GM21447 (cell line): ENCODE measurements around the gene GRAMD1B.

Source experiments
- ATAC-seq: cut with Tn5 transposase; IDR thresholded peaks from one replicate; pipeline ENCODE4 v1.9.1; 2021; ENCODE audit not compliant: unreplicated experiment

GRAMD1B gene

DNA sequence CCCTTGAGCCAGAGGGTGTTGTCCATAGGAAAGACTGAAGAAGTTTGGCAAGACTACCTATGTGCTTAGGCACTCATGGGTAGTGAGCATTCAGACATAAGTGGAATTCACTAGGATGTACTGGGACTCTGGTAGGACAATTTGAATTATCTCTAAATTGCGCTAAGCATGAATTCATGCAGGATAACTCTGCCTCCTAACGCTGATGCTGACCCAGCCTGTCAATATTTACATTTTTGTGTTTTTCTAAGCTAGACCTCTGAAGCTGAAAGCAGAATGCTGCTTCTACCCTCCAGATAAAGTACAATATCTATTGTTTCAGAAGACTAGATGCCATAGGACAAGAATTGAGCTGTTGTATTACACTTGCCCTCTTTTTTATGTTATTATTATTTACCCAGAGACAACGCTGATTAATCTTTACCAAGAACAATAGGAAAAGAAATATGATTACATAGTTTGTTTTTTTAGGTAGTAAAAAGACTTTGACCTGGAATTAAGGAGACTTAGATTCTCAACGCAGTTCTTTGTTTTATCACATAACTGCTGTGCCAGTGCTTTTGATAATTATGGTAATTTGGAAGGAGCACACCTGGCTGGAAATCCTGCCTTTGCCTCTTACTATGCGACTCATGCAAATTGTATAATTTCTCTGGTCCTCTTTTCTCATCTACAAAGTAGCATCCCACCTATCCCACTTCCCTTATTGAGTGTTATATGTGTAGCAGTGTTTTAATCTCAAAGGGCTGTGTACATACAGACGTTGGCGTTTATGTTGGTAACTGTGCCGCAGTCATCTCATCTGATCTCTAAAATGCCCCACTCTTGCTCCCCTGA lies 21.2 kb upstream of the GRAMD1B start:
- ATAC-seq = no peak

DNA sequence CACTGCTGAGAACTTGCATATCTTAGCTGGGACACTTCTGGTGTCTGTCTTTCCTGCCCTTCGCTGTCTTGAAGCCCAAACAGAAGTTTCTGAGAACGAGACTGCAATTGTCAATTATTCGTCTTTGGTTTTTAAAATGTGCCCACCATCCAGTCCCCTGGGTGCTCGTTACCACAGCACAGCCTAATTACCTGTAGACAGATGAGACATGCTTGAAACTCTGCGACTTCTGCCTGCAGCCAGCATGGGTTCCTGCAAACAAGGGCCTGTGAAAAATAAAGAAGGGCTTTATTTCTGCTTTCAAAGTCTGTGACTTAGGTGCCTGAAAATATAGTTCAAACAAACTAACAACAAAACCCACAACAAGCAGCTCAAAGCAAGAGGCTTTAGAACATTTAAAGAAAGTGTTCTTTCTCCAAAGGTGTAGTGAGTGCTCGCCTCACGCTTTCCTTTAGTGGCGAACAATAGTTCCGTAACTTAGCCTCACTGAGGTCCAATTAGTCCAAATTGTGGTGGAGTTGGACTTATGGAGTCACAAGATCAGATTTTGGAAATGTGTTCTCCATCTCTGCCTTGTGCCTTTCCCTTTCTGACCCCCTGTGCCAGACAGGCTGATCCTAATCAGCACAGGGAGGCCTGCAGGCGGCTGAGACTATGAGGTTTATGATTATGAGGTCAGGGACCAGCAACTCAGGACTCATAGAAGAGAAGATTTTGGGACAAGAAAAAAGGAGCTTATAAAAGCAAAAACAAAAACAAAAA lies 20.4 kb upstream of the GRAMD1B start:
- ATAC-seq = no peak

DNA sequence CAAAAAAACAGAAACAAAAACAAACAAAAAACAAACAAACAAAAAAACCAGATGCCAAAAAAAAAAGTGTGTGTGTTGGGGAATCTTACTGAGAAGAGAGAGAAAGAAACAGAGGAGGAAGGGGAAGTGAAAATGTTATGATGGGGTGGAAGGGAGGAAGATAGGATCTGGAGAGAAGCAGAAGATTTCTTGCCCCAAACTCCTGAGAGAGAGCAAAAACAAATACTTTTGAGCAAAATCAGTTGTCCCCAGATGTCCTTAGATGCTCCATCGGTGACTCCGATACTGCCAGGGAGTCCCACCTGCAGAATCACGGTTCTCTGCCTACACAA lies 19.9 kb upstream of the GRAMD1B start:
- ATAC-seq = no peak

DNA sequence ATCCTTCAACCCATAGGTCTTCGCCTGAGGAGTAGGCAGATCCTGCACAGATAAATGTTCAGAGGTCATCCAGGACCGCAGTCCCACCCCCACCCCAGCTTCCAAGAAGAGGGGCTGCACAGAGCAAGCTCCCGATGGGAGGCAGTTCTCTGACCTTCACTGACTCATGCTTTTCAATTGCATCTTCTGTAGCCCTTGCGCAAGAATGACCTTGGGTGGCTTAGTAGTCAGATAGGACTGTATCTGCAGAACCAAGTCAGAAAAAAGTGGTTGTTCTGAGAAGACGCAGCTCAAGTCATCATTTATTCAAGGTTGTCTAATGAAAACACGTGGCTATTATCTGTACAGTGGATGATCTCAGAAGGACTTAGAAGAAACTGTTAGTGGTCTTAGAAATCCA lies 16.4 kb upstream of the GRAMD1B start:
- no peak for ATAC-seq

DNA sequence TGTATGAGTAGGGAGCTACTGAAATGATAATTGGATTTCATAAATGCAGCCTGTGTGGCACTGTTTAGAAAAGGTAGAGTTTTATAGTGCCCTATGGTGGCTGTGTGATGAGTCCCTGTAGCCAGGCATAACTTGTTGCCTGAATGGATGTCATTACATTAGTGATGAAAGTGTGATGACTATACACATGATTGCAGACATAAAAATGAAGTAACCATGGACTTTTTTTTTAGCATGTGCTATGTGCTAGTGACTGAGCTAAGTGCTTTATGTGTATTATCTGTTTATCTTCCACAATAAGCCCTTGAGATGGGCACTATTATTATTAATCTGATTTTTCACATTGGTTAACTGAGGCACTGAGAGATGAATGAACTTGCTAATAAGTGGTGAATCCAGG lies 13.5 kb upstream of the GRAMD1B start:
- no peak for ATAC-seq

GRCh38 chr11:123418351-123419114 lies 11.5 kb upstream of the GRAMD1B start:
- ATAC-seq = no peak

DNA sequence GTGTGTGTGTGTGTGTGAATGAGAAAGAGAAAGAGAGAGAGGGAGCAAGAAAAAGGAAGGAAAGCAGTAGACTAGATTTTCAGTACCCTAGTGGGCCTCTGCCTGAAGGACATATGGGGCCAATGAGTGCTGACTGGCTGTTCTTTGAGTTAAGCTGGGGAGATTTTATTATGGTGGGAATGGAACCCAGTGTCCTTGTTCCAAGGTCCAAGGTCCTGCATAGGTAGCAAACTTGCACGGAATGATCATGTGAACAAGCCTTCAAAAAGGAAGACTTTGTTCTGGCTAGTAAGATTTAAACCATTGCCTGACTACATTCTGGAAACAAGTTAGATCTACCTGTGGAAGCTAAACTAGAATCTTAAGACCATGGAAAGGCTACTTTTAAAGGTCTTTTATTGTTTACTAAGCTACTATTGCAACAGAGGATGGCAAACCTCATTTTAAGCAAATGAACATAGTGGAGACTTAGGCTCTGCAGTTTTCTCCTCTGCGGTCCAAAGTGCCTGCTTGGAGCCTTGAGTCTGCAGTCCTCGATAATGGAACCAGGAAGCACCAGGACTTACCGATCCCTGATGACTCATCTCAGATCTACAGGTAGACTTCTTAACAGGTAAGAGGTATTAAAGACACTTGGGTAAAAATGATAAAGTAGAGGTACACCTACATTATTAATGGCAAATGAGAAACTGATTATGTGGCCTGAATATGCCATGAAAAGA lies 10.2 kb upstream of the GRAMD1B start:
- ATAC-seq = no peak

GRCh38 chr11:123421589-123421988 lies 8.5 kb upstream of the GRAMD1B start:
- no peak for ATAC-seq

GRCh38 chr11:123425367-123425766 lies 4.7 kb upstream of the GRAMD1B start:
- no peak for ATAC-seq

GRCh38 chr11:123426789-123427188 lies 3.3 kb upstream of the GRAMD1B start:
- no peak for ATAC-seq

- no peak for ATAC-seq
These were observed 2.7 kb upstream of the GRAMD1B start for GRCh38 chr11:123427405-123427804.

DNA sequence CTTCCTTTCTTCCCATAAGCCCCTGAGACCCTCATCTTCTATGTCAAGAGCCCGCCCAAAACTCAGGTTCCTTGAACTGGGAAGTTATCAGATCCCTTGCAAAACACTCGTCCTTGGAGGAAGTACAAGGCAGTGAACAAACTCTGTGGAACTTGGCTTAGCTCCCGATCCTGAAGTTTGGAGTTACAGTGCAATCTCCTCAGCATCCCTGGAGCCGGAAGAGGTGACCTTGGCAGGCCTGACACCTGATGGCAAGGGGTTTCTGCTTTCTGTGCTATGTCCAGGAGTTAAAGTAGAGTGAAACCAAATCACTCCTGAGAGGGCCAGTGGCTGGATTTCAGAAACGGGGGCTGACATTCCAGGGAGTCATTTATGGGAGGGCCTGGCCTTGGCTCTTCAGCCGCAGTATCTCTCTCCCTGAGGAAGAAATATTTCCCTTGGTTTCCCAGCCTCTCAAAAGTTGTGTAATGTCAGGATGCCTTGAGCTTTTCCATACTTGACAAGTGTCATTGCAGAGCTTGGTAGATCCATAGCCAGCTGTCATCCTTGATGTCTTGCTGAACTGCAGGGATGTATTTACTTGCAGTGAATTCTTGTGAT lies 1.9 kb upstream of the GRAMD1B start:
- ATAC-seq = no peak

- ATAC-seq = no peak
These were observed 733 bp upstream of the GRAMD1B start for GRCh38 chr11:123429336-123429735.

DNA sequence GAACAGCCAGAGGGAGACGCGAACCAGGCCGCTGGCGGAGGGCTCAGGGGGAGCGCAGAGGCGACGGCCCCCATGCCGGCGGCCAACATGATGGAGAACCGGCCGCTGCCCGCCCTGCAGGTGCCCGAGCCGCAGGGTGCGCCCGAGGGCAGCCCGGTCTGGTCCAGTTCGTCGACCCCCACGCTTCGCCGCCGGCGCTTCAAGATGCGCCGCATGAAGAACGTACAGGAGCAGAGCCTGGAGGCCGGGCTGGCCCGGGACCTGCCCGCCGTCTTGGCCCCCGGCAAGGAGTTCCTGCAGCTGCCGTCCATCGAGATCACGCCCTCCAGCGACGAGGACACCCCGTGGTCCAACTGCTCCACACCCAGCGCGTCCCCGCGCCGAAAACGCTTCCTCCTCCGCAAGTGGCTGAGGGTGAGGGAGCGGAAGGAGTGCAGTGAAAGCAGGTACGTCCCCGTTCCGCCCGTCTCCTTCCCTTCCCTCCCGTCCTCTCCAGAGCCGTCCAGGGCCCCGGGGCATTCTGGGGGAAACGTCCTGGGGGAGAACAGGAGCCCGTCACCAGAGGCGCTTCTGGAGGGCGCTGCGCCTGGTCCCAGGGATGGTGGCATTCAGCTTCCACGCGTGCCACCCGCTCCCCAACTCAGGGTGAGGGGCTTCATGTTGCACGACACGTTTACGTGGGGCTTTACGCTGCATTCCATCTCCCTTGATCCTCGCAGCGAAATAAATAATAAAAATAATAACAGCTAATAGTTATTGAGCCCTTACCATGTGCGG lies 840 bp downstream of the GRAMD1B start:
- ATAC-seq = peak; percentile 60

DNA sequence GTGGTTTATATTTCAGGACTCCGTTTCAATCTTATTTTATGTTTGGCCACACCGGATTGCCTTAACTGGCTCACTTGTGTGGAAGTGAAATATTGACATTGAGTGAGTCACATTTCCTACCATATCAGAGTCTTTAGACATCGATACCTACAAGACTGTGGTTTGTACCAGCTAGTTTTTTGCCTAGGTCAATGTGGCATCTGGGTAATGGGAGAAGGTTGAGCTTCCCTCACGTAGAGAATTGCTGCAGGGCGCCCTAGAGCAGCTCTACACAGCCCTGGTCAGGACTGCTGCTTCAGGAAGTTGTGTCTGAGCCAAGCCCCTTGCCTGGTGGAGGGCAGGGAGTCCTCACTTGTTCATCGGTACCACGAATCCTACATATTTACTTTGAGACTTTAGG lies 1.6 kb downstream of the GRAMD1B start:
- no peak for ATAC-seq

DNA sequence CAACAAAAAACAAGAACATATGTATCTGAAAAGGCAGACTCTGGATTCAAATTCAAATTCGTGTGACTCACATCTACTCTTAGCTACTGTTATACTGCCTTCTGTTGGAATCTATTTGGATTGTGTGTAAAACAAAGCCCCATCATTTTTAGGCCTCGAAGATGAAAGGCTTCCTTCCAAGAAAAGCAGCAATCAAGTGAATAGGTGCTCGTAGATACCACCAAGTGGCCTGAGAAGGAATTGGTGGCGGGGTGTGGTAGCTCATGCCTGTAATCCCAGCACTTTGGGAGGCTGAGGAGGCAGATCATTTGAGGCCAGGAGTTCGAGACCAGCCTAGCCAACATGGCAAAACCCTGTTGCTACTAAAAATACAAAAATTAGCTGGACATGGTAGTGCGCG lies 4.2 kb downstream of the GRAMD1B start:
- no peak for ATAC-seq

- no peak for ATAC-seq
These were observed 4.8 kb downstream of the GRAMD1B start for GRCh38 chr11:123434911-123435310.

DNA sequence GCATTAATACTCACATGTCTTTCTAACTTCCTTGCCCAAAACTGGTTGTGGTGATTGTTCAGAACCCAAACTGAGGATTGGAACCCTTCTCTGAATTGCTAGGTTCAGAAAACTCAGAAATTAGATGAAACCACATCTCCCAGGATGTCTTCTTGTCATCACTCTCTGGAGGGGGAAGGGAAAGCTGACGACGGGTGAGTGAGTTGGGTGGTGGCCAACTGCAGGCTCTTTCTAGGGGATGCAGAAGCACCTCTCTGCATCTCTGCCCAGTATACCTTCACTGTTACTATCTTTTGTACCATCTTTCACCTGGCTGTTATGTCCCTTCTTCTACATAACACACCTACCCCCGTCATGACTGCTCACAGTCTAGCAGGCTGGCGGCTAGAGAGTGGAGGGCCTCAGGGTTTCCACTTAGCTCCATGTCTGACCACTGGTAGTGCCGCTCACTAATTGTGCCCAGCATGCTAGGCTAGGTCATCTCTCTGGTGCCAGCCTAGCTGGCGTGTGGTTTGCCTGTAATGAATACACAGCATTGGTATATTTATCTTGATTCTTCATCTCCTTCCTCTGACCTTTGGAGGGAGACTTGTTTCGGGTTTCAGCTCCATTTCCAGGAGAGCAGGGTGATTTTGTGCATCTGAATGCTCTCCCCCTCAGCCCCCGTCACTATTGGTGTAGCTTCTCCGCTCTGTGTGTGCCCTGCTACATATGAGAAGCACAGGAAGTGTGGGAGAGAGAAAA lies 7.3 kb downstream of the GRAMD1B start:
- no peak for ATAC-seq

- ATAC-seq = no peak
These were observed 8.1 kb downstream of the GRAMD1B start for GRCh38 chr11:123438131-123438627.
